Spleen (tissue), 7 donors: Measurements from ENCODE around the gene AXDND1.
"Not testable (repeated sequence)": the region's sequence is repeated elsewhere in the genome, so short reads cannot be mapped to it uniquely, and the experiment has no call there.

Source experiments
- CTCF ChIP-seq, 11 experiments: fragments of 200-600 bp in 7 of 11; fragments of 450-650 bp in 4 of 11; sonication (generic) in 4 of 11; IDR thresholded peaks in 8 of 11; conservative IDR thresholded peaks in 3 of 11; 1 replicate in 7 of 11; 2 replicates in 4 of 11; pipeline versions ENCODE4 v1.4.0 to v1.8.0; 2016 to 2021; ENCODE audit warnings: antibody characterized with exemption in 11 of 11, inconsistent platforms in 4 of 11, mild to moderate bottlenecking in 1 of 11
- POLR2A ChIP-seq, 3 donors: fragments of 450-650 bp; IDR thresholded peaks; one replicate each; pipeline ENCODE4 v1.5.1; 2017; ENCODE audit warnings: antibody characterized with exemption in 3 of 3, mild to moderate bottlenecking in 1 of 3
- POLR2AphosphoS5 ChIP-seq, 3 donors: sonication (generic); formaldehyde crosslinking; IDR thresholded peaks; one replicate each; pipeline ENCODE4 v1.5.1; 2017; ENCODE audit warnings: antibody characterized with exemption in 3 of 3
- donor health status: DM: no; HTN: no; CAD: no; lungs with moderate emphysema.
- donor health status: DM: no; HTN: no; CAD: no.
- donor health status: DM: no; HTN: no; CAD: no.

- TF ChIP-seq POLR2A (IDR thresholded peaks at IDR 0.05); CTCF (IDR thresholded peaks at IDR 0.05 in 8 of 11, conservative IDR thresholded peaks at IDR 0.05 in 3 of 11); POLR2AphosphoS5 (IDR thresholded peaks at IDR 0.05): not testable (repeated sequence)
Measured at GRCh38 chr1:179440301-179440700, 74.5 kb downstream of the AXDND1 start.
